Central memory CD8-positive, alpha-beta T cell (primary cell): ENCODE results near the gene TSPEAR.
"Not testable (repeated sequence)": the region's sequence is repeated elsewhere in the genome, so short reads cannot be mapped to it uniquely, and the experiment has no call there.

Experiments
- ATAC-seq: fragments of 150-1000 bp; cut with Tn5 transposase; replicated peaks from 2 replicates; pipeline ENCODE4 v1.10.0; 2022; ENCODE audit warnings: mild to moderate bottlenecking, moderate FRiP score, moderate number of reproducible peaks; ENCODE audit not compliant: poor library complexity, severe bottlenecking; ENCODE audit errors: extremely low read depth
- DNase-seq, 2 donors: peaks; one replicate each; pipeline ENCODE4 v3.0.0; 2021; ENCODE audit warnings: low spot score in 2 of 2
- H3K27ac Mint-ChIP-seq: one replicate; pipeline ENCODE4 v1.8.0; 2022; ENCODE audit warnings: low read depth, mild to moderate bottlenecking, moderate library complexity, mixed read lengths
- H3K27me3 Mint-ChIP-seq: one replicate; pipeline ENCODE4 v1.8.0; 2022; ENCODE audit warnings: mixed read lengths
- H3K36me3 Mint-ChIP-seq: one replicate; pipeline ENCODE4 v1.8.0; 2022; ENCODE audit warnings: mild to moderate bottlenecking, moderate library complexity, mixed read lengths; ENCODE audit not compliant: insufficient read depth
- H3K4me1 Mint-ChIP-seq: one replicate; pipeline ENCODE4 v1.8.0; 2022; ENCODE audit warnings: mixed read lengths
- H3K4me3 Mint-ChIP-seq: one replicate; pipeline ENCODE4 v1.8.0; 2022; ENCODE audit warnings: mild to moderate bottlenecking, moderate library complexity, mixed read lengths
- H3K9me3 Mint-ChIP-seq: one replicate; pipeline ENCODE4 v1.8.0; 2022; ENCODE audit warnings: mixed read lengths

Gene TSPEAR

DNA sequence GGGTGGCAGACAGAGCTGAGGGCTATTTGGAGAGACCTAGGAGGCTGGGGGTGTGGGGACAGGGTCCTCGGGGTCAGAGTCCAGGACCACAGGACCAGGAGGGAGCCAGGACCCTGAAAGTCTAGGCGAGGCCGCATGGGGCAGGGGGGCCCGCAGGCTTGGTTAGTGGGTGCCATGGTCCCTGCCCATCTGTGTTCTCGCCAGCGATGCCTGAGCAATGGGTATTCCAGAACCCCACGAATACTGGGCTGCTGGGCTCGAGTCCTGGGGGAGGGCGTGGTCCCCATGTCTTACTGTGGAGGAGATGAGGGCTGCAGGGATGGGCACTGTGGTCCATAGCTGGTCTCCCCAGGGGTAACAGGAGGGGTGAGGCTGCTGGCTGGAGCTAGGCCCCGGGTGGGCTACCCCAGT lies 121.1 kb downstream of the TSPEAR start:
- DNase-seq (no peak), ATAC-seq (no peak)
- Mint-ChIP-seq H3K27ac (peak overlapping the region; percentile 35), H3K27me3 (peaks cover 44% of the 10 kb centered on the region), H3K4me3 (no peak overlapping the region), H3K4me1 (peaks cover 8% of the 10 kb centered on the region), H3K36me3 (peaks cover 4% of the 10 kb centered on the region), H3K9me3 (peaks cover 5% of the 10 kb centered on the region)

DNA sequence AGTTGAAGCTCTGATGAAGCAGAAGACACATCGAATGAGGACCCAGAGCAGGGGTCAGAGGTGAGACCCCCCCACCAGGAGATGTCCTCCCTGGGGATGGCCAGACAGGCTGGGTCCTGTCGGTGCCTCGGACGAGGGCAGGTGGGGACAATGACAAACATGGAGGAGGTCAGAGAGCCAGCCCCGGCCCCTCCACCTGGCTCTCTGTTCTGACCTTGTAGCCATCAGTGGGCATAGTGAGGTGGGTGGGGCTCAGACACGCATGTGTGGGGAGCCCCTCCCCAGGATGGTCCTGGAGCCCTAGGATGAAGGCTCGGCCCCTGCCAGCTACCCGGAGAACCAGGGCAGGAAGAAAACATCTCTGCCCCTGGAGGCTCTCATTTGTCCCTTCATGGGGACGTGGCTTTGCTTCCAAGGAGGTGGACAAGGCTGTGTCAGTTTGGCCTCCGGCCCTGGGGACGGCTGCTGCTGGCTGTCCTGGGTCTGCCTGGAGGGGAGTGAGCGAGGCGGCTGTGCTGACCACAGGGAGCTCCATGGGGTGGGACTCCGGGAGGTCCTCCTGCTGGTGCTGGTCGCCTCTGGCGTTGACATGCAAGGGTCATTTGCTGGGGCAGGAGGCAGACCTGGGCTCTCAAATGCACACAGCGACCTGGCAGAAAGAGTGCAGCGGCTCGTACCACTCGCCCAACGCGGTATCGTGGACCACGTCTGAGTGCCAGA lies 121.6 kb downstream of the TSPEAR start:
- no peak for ATAC-seq
- H3K4me3 Mint-ChIP-seq, result no peak overlapping the region
- H3K27me3 Mint-ChIP-seq, result peaks cover 49% of the 10 kb centered on the region
- peaks cover 4% of the 10 kb centered on the region for H3K36me3 Mint-ChIP-seq
- peak overlapping the region; percentile 35 for H3K27ac Mint-ChIP-seq
- no peak for DNase-seq
- peaks cover 4% of the 10 kb centered on the region for H3K4me1 Mint-ChIP-seq
- H3K9me3 Mint-ChIP-seq, result peaks cover 5% of the 10 kb centered on the region

DNA sequence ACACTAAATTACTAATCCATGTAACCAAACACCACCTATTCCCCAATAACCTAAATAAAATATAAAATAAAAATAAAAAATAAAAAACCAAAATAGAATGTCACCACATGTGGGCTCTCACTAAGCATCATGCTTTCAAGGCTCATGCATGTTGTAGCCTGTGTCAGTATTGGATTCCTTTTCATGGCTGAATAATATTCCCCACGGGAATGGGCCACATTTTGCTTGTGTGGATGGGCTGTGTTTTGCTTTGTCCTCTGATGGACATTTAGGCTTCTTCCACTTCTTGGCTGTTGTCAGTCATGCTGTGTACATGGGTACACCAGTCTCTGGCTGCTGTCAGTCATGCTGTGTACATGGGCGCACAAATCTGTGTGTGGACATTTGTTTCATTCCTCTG lies 122.3 kb downstream of the TSPEAR start:
- Mint-ChIP-seq H3K9me3 (peaks cover 5% of the 10 kb centered on the region), H3K4me3 (no peak overlapping the region), H3K27ac (no peak overlapping the region), H3K27me3 (peaks cover 56% of the 10 kb centered on the region), H3K4me1 (peaks cover 4% of the 10 kb centered on the region), H3K36me3 (peaks cover 4% of the 10 kb centered on the region)
- no peak for DNase-seq
- ATAC-seq, result no peak

DNA sequence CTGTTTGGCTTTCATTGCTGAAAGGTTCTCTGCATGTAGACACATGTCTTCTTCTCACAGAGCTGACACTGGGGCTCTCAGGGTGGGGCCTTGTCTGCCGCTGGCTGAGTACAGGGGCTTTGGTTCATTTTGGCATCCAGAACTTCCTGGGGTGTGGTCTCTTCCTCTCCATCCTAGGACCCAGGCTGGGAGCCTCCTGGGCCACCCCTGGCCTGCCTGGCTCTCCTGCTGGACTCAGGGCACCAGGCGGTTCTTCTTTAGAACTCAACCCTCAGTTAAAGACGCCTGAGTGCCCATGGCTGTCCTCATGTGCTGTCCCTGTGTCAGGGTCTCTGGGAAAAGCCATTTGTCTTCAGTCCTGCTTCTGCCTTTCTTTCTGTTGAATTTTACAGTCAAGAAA lies 125.5 kb downstream of the TSPEAR start:
- no peak for DNase-seq
- Mint-ChIP-seq H3K9me3 (peaks cover 18% of the 10 kb centered on the region), H3K27ac (no peak overlapping the region), H3K27me3 (peaks cover 71% of the 10 kb centered on the region), H3K36me3 (peaks cover 2% of the 10 kb centered on the region), H3K4me1 (no peaks in the 10 kb centered on the region), H3K4me3 (no peak overlapping the region)
- ATAC-seq, result no peak

DNA sequence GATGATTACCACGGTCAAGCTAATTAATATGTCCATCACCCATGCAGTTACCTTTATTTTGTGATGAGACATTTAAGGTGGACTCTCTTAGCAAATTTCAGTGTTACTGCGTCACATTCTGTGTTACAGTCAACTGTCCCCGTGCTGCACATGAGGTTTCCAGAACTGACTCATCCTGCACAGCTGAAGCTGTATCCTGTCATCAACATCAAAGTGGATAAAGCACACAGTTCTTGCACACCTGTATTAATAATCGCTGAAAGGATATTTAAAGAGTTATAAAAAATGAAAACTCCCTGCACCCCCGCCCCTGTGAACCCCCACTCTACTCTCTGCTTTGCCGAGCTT lies 127.6 kb downstream of the TSPEAR start:
- Mint-ChIP-seq H3K36me3 (no peaks in the 10 kb centered on the region), H3K4me3 (no peak overlapping the region), H3K27me3 (peaks cover 59% of the 10 kb centered on the region), H3K9me3 (peaks cover 19% of the 10 kb centered on the region), H3K27ac (no peak overlapping the region), H3K4me1 (peaks cover 5% of the 10 kb centered on the region)
- DNase-seq (no peak), ATAC-seq (peak; percentile 54)

DNA sequence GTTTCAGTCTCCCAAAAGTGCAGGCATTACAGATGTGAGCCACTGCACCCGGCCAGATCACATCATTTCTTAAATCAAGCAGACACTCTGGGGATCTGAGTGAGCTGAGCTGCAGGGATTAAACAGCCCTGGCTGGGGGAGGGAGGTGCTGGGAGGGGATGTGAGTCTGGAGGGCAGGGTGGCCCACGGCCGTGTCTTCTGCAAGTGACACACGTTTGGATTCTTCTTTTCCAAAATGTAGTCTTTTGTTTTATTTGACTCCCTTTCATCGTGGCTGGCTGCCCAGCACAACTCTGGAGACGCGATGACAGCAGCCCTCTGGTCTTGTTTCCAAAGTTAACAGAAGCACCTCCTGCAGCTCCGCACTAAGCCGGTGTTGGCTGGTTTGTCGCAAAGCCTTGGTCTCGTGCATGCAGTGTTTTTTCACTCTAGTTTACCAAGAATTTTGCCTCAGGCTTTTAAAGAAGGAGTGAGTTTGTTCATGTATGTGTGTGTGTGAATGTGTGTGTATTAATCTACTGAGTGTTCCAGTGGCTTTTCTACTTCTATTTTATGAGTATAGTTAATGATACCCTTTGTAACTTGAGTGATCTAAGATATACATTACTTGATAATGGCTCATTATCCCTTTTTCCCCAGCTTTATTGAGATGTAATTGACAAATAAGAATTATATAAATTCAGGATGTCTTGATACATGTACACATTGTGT lies 128.1 kb downstream of the TSPEAR start:
- no peak overlapping the region for H3K27ac Mint-ChIP-seq

DNA sequence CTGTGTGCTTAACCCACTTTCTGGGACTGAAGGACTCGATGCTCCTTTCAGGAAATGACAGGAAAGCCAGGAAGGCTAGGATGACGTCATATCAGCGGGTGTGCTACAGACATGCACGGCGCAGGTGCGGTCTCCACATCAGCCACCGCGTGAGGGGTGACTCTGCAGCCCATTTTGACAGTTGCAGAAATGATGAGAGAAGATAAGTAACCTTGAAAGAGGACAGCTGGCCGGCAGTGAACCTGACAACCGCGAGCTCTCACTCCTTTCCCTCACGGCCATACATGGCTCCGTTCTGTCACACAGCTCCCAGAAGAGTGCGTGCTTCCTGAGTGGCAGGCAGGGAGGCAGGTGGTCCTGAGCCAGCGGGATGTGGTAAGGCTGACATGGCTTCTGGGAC lies 129.3 kb downstream of the TSPEAR start:
- no peak for DNase-seq
- Mint-ChIP-seq H3K4me1 (peaks cover 5% of the 10 kb centered on the region), H3K4me3 (no peak overlapping the region), H3K27ac (no peak overlapping the region), H3K36me3 (no peaks in the 10 kb centered on the region), H3K9me3 (peaks cover 19% of the 10 kb centered on the region), H3K27me3 (peaks cover 45% of the 10 kb centered on the region)
- ATAC-seq, result no peak

More for the DNA sequence above, 128.1 kb downstream of the TSPEAR start:
- ATAC-seq, result no peak
- Mint-ChIP-seq H3K4me1 (peaks cover 5% of the 10 kb centered on the region), H3K27me3 (peaks cover 57% of the 10 kb centered on the region), H3K9me3 (peaks cover 19% of the 10 kb centered on the region), H3K4me3 (no peak overlapping the region), H3K36me3 (no peaks in the 10 kb centered on the region)
- DNase-seq, result no peak

DNA sequence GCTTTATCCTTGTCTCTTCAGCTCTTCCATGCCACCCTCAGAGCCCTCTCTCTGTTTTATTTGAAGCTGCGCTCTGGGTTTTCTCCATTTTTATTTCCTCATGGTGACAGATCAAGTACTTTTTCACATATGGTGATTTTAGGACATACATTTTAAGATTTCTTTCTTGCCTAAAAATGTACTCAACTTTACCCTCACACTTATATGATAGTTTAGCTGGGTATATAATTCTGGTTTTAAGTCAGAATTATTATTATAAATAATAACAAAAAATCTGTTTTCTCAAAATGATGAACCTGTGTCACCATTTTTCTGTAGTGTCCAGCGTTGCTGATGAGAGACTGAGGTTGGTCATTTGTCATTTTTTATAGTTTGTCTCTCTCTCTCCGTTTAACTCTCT lies 130.2 kb downstream of the TSPEAR start:
- Mint-ChIP-seq H3K27me3 (peaks cover 36% of the 10 kb centered on the region), H3K9me3 (peaks cover 22% of the 10 kb centered on the region), H3K27ac (no peak overlapping the region), H3K4me1 (peaks cover 5% of the 10 kb centered on the region), H3K4me3 (no peak overlapping the region), H3K36me3 (no peaks in the 10 kb centered on the region)
- DNase-seq (no peak), ATAC-seq (no peak)

DNA sequence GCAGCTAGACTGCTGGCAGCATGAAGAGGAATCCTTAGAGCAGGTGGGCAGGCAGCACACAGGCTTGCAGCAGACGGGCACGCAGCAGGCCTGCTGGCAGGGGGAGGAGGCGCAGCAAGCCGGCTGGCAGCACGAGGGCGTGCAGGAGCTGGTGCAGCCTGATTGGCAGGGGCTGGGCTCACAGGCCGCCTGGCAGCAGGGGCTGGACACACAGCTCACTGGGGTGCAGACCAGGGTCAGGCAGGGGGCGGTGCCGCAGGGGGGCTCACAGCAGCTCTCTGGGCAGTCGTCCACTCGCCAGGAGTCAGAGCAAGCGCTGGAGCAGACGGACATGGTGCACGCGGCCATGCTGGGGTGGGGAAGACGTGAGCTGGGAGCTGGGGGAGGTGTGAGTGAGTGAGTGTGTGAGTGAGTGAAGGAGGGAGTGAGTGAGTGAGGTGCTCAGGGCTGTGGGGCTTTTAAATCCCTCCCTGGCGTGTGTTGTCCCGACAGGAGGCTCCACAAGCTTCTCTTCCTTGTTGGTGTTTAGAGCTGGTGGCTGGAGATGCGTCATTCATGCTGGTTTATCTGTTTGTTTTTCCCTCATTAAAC lies 131.0 kb downstream of the TSPEAR start, which contains the start of gene KRTAP10-5:
TSS of gene KRTAP10-5 (minus strand) at position 374 of the 591 bp plus-strand sequence. CDS start at position 348, 26 bp downstream.
- H3K4me1 Mint-ChIP-seq, H3K4me3 Mint-ChIP-seq, DNase-seq, H3K36me3 Mint-ChIP-seq, H3K27ac Mint-ChIP-seq, ATAC-seq: not testable (repeated sequence)
- Mint-ChIP-seq H3K9me3 (peaks cover 17% of the 10 kb centered on the region), H3K27me3 (peaks cover 31% of the 10 kb centered on the region)

DNA sequence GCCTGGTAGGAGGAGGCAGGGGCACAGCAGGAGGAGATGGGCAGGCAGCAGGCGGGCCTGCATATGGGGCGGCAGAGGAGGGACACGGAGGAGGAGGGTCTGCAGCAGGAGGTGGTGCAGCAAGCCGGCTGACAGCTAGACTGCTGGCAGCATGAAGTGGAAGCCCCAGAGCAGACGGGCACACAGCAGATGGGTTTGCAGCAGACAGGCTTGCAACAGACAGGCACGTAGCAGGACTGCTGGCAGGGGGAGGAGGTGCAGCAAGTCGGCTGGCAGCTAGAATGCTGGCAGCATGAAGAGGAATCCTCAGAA lies 131.6 kb downstream of the TSPEAR start:
- no peak overlapping the region for H3K4me3 Mint-ChIP-seq
- no peak for DNase-seq
- peaks cover 8% of the 10 kb centered on the region for H3K4me1 Mint-ChIP-seq
- peaks cover 17% of the 10 kb centered on the region for H3K9me3 Mint-ChIP-seq
- no peaks in the 10 kb centered on the region for H3K36me3 Mint-ChIP-seq
- ATAC-seq, result no peak
- H3K27ac Mint-ChIP-seq, result no peak overlapping the region
- peaks cover 31% of the 10 kb centered on the region for H3K27me3 Mint-ChIP-seq

DNA sequence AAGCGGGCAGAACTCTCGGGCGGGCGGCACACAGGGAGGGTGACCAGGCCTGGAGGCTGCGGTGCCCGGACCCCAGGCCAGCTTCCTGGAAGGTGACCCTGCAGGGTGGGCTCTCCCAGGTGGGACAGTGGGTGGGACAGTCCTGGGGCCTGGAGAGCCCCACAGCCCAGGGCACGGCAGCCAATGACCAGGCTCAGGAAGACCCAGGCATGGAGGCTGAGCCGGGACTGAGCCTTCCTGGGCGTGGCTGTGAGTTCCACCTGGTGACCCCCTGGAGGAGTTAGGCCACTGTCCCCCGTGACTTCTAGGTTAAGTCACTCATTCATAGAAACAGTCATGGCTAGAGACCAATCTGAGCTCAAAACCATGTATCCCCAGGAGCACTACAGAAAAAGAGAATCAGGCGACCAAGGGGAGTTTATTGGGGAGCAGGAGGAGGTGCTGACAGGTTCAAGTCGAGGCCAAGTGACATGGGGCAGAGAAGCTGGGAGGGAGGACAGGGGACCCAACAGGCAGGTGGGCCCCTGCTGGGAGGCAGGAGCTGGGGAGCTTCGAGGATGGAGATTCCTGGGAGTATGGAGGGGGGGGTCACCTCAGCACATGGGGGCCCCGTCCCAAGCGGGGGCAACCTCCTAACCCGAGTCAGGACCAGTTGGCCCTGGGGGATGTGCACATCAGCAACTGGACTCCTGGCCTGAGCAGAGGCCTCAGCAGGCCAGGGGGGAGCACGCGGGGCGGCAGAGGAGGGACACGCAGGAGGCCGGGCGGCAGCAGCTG lies 132.1 kb downstream of the TSPEAR start:
- Mint-ChIP-seq H3K9me3 (peaks cover 17% of the 10 kb centered on the region), H3K27me3 (peaks cover 31% of the 10 kb centered on the region), H3K36me3 (no peaks in the 10 kb centered on the region), H3K4me1 (peaks cover 14% of the 10 kb centered on the region), H3K27ac (no peak overlapping the region), H3K4me3 (no peak overlapping the region)
- no peak for ATAC-seq
- DNase-seq, result no peak

DNA sequence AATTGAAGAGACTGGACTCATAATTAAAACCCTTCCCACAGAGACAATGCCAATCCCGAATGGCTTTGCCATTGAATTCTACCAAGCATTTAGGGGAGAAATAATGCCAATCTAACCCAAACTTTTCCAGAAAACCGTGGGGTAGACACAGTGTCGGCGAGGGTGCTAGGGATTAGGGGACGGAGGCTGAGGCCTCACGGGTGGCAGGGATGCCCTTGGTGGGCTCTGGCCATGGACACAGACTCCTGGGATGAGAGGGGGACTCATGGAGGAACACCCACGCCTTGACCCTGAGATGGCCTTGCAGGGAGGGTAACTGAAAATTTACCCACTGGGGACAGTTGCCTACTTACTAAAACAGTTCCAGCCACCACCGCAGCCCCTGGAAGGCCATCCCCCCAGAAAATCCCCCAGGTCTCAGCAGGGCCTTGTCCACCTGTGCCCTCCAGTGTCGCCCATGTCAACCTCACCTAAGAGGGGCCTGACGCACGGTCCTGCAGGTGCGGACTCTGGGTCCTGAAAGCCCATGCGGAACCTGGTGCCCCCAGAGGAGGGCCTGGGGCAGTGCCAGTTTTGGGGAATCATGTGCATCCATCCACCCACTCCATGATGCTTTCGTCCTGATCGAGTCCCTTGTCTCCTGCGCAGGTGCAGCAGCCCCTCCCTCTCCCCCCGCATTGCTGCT lies 132.9 kb downstream of the TSPEAR start:
- peaks cover 17% of the 10 kb centered on the region for H3K9me3 Mint-ChIP-seq
- no peaks in the 10 kb centered on the region for H3K36me3 Mint-ChIP-seq
- no peak overlapping the region for H3K4me3 Mint-ChIP-seq
- peaks cover 28% of the 10 kb centered on the region for H3K27me3 Mint-ChIP-seq
- no peak for ATAC-seq
- DNase-seq, result no peak
- H3K27ac Mint-ChIP-seq, result no peak overlapping the region
- peaks cover 16% of the 10 kb centered on the region for H3K4me1 Mint-ChIP-seq
